Activated CD4-positive, CD25-positive, alpha-beta regulatory T cell treated with anti-CD3 and anti-CD28 coated beads, Interleukin-2, amount 50 U/mL, for 24 hours (primary cell): ENCODE data around the gene PPFIA2.

Source experiments
- ATAC-seq, 2 donors: fragments of 150-1000 bp; cut with Tn5 transposase; one replicate each; pipeline ENCODE4 v1.10.0; 2021; ENCODE audit warnings: mild to moderate bottlenecking in 1 of 2, moderate library complexity in 1 of 2

Gene PPFIA2

DNA sequence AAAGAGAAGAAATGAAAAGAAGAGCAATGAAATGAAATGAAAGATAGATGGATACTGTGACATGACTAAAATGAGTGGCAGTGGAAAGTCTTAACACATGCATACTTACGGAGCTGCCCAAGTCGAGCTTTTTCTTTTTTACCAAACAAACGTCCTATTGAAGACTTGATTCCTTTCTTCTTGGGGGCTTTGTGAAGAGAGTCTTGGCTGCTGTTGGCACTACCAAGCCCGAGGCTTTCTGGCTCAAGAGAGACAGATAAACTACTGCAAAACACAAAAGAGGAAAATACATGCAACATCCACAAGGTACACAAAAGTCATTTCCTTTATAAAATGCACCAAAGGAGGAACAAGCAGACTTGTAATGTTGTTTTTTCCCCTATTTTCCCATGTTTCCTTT lies 420.1 kb downstream of the PPFIA2 start:
- ATAC-seq = no peak

DNA sequence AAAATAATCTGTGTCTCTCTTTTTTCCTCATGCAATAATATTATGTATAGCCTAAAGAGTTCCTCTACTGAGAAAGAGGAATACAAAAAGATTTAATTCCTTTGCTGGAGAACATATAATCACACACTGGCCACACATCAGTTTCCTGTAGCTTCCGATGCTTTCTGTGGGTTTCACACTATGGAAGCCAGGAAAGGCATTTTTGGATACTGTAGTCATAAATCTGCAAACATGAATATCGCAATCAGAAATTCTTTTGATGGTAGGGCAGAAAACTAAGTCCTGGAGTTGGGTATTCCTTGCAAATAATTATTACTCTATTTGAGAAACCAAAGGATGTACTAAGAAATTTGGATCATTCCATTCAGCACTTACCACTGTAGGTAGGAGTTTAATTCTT lies 421.3 kb downstream of the PPFIA2 start:
- no peak for ATAC-seq

- ATAC-seq = no peak
These were observed 425.3 kb downstream of the PPFIA2 start for GRCh38 chr12:81333812-81334211.

GRCh38 chr12:81332054-81332453 lies 427.1 kb downstream of the PPFIA2 start:
- ATAC-seq = no peak

DNA sequence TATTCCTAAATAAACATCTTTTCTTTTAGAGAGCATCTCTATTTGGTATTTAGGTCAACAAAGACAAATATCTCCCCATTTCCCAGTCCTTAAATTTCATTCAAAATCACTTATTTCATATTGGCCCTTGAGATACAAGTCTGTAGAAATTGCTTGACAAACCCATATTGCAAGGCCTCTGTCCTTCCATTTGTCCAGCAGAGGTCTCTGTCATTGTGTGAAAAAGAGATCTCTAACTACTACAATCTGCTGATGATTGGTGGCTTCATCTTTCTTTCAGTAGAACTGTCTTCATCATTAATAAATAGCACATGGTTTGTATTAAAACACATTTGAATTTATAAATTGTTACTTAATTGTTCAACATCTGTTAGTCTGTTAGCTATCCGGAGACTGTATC lies 428.7 kb downstream of the PPFIA2 start:
- ATAC-seq = no peak

GRCh38 chr12:81329085-81329484 lies 430.1 kb downstream of the PPFIA2 start:
- ATAC-seq = no peak

GRCh38 chr12:81327425-81327824 lies 431.7 kb downstream of the PPFIA2 start:
- no peak for ATAC-seq

DNA sequence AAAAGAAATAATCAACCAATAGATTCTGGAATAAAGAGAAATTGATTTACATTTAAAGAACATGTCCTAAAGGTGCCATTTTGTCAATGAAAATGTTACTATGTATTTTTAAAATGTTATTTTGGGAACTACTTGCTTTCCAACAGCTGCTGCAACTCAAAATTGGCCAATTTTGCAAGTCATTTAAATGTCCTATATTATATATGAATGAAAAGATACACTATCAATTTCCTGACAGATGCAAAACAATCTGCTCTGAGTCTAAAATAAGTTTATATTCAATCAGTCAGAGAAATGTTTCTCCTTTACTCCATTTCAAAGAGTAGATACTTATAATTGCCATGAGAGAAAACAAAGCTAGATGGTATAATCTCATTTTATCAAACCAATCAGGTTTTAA lies 434.1 kb downstream of the PPFIA2 start:
- ATAC-seq = no peak

- no peak for ATAC-seq
These were observed 444.1 kb downstream of the PPFIA2 start for GRCh38 chr12:81314903-81315531.

DNA sequence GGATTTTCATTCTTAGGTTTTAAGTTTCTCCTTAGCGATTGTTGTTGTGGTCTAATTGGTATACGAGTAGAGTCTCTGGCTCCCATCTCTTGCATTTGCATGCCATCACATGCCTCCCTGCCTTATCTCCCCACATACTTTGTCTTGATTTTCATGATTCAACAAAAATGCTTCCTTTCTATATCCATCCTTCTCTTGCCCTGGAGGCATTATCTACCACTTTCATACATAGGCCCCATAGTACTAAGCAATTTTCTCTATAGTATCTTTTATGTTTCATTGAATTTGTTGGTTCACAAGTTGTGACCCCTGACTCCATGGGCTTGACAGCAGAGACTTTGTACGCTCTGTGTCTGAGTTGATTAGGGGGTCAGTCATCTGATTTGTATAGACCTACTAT lies 455.2 kb downstream of the PPFIA2 start:
- no peak for ATAC-seq

DNA sequence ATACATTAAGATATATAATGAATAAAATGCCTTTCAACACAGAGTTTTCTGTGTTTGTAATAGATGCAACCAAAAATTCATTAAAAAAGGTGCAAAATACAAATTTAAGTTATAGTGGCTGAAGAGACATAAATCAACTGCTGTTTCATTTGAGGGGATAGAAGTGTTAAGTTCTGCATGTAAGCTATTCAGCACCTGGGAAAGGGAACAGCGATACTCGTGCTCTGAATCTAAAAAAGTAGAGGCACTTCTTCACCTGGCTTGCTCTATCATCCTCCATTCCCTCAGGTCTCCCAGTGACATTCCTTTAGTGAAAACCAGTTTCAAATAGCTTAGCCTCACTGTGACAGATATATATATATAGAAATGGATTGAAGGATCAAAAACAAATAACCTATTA lies 458.7 kb downstream of the PPFIA2 start:
- no peak for ATAC-seq

DNA sequence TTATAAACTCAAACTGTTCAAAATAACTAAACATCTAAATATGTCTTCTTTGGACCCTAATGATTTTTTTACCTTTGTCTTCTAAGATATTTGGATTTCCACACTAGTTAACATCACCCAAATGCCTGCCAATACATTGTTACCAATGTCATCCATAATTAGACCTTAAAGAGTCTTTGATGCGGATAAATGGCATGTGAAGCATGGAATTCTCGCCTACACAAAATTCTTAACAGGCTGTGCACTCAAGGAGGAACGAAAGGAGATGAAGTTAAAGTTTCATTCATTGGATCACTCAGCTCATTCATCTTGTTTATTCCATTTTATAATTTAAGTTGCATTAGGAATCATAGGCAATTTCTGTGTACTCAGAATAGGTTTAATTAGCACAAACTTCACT lies 461.5 kb downstream of the PPFIA2 start:
- ATAC-seq = no peak

- ATAC-seq = no peak
These were observed 462.4 kb downstream of the PPFIA2 start for GRCh38 chr12:81296556-81297305.

- ATAC-seq = no peak
These were observed 463.9 kb downstream of the PPFIA2 start for GRCh38 chr12:81295251-81295650.

DNA sequence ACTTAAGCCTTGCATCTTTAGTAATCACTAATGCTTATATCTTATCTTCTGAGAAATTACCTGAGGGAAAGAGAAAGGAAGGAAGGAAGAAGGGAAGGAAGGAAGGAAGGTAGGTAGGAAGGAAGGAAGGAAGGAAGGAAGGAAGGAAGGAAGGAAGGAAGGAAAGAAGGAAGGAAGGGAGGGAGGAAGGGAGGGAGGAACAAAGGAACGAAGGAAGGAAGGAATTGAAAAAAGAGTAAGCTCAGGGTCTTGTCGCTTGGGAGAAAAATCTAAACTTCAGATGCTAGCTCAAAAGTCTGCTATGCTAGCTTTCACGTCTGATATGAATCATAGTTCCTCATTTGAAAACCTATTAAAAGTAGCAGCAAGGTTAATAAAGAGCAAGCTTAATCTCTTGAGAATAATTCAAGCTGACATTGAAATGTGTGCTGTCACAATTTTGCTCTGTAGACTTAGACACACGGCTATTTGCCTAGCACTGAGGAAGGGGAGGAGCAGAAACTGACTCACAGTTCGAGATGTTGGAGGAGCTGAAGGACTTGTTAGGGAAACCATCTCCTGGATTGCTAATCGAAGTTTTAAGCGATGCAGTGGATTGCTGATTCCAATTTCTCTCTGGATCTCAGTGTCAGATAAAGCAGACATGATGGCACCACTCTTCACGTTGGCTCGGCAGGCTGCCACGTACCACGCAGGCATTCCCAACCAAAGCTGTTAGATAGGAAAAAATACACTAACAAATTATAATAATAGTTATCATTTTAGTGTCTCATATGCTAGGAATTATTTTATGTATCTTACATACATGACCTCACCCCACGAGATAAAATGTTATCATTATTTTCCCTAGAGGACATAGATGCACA lies 464.6 kb downstream of the PPFIA2 start:
- no peak for ATAC-seq

DNA sequence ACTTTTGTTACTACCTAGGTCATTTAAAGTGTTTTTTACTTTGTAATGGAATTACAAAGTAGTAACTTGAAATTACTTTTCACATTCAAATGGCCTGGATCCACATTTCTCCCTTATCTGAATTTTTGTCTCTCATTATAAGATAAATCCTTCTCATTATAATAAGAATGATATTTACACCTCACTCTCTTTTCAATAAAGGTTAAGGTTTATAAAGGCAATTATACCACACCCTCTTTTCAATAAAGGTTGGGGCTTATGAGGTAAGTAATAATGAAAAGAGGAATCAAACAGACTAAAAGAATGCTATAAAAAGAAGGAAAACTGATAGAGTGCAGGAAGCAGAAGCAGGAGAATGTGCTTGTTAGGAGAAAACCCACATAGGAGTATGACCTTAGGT lies 470.5 kb downstream of the PPFIA2 start:
- no peak for ATAC-seq

DNA sequence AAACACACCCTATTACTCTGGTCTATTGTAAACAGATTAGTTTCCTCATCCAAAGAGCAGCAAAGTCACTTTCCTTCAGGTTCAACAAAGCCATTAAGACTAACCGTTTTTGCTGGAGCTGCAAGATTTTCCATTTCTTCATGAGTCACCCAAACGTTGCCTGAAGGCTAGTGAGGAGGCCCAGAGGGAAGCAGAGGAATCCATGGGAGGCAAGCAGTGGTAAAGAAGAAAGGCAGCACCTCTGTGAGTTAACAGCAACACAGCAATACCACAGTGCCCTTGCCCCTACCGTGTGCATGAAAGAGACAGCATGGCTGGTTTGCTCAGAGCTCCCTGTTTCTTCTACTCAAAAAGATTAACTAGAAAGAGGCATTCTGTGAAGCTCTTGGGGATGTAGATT lies 475.0 kb downstream of the PPFIA2 start:
- ATAC-seq = no peak

GRCh38 chr12:81274637-81275529 lies 484.3 kb downstream of the PPFIA2 start:
- ATAC-seq = no peak

DNA sequence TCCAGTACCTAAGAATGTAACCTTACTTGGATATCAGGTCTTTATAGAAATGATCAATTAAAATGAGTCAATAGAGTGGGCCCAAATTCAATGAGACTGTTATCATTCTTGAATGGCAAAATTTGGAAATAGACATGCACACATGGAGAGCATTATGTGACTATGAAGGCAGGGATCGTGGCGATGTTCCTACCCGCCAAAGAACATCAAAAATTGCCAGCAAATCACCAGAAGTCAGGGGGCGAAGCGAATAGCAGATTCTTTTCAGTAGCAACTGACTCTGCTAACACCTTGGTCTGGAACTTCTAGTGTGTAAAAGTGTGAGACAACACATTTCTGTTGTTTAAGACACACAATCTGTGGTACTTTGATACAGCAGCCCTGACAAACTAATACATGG lies 488.8 kb downstream of the PPFIA2 start:
- no peak for ATAC-seq

DNA sequence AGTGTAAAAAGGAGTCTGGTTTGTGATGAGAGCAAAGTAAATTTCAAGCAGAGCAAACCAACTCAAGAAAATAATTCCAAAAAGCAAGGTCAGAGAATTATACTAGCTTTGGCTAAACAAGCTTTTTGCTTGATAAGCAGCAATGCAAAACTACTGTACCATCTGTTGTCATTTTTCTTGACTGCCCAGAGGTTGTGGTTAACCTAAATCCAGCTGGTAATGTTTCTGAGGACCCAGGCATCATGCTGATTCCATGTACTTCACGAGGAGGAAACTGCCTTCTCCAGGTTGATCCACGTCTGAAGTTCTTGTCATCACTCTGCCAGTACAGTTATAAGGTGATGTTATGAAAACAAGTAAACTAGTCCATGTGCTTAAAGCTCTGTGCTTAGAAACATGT lies 496.1 kb downstream of the PPFIA2 start:
- no peak for ATAC-seq

DNA sequence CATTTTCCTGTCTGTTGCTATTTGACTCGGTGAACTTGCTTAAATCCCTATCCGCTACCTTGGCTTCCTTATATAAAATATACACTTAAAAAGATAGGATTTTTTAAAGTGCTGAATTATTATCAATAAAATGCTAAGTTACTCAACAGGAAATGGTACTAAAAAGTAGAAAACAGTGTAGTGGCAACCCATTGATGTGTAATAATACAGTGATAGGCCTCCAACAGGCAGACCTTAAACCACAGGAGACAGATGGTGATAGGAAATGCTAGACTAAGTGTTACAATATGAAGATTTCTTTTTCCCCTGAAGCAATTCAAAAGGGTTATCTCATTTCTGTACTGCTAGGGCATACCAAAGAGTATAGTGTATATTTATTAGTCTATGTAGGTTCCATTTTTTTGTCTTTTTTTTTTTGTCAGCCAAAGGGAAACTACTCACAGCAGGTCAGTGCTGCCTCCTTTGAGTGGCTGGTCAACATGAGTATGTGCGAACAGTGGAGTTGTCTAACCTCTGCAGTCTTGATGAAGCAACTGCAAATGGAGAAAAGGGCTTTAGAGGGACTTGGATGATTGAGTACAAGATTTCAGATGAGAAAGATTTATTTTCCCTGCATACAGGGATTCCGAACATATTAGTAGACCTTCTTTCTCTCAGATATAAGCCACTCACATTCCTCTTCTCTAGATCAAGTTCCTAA lies 497.5 kb downstream of the PPFIA2 start:
- ATAC-seq = no peak

DNA sequence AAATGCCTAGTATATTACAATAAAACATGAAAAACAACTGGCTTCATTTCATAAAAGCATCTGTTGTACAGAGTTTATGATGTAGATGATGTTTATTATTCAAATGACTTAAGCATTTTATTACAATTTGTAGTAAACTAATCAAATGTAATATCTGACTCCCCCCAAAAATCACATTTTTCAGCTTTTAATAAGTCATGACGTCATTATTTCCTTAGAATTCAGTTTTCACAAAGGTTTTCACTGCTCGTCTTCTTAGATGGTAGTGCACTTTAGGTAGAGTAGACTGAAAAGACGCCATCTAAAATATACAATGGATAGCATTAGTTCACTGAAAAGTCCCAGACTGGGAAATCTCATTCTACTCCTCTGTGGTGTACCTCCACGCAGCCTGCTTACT lies 499.8 kb downstream of the PPFIA2 start:
- ATAC-seq = no peak
